ENCODE results near the gene KCNJ2.

Gene KCNJ2

GRCh38 chr17:70190959-70191805, 21.9 kb downstream of the KCNJ2 start:
- no peak for TF ChIP-seq GABPA (IDR thresholded peaks at IDR 0.05; ENCODE audit: low read depth)
- TF ChIP-seq, protein P1, sequence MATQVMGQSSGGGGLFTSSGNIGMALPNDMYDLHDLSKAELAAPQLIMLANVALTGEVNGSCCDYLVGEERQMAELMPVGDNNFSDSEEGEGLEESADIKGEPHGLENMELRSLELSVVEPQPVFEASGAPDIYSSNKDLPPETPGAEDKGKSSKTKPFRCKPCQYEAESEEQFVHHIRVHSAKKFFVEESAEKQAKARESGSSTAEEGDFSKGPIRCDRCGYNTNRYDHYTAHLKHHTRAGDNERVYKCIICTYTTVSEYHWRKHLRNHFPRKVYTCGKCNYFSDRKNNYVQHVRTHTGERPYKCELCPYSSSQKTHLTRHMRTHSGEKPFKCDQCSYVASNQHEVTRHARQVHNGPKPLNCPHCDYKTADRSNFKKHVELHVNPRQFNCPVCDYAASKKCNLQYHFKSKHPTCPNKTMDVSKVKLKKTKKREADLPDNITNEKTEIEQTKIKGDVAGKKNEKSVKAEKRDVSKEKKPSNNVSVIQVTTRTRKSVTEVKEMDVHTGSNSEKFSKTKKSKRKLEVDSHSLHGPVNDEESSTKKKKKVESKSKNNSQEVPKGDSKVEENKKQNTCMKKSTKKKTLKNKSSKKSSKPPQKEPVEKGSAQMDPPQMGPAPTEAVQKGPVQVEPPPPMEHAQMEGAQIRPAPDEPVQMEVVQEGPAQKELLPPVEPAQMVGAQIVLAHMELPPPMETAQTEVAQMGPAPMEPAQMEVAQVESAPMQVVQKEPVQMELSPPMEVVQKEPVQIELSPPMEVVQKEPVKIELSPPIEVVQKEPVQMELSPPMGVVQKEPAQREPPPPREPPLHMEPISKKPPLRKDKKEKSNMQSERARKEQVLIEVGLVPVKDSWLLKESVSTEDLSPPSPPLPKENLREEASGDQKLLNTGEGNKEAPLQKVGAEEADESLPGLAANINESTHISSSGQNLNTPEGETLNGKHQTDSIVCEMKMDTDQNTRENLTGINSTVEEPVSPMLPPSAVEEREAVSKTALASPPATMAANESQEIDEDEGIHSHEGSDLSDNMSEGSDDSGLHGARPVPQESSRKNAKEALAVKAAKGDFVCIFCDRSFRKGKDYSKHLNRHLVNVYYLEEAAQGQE (IDR thresholded peaks at IDR 0.05; ENCODE audit: insufficient replicate concordance, low read depth), result no peak
- TF ChIP-seq SPI1 (IDR thresholded peaks at IDR 0.05; ENCODE audit: borderline replicate concordance, low read depth), result no peak
- no peak for TF ChIP-seq POLR2AphosphoS5 (IDR thresholded peaks at IDR 0.05; ENCODE audit: low read depth)
- TF ChIP-seq CTCF (IDR thresholded peaks at IDR 0.05; ENCODE audit: insufficient read depth, low read length), result no peak
- DNase-seq (ENCODE audit: low read depth in 1 of 2, low spot score in 1 of 2), result no peak
- no peaks in the 10 kb centered on the region for H3K27me3 ChIP-seq (ENCODE audit: insufficient read depth, poor library complexity, severe bottlenecking)

DNA sequence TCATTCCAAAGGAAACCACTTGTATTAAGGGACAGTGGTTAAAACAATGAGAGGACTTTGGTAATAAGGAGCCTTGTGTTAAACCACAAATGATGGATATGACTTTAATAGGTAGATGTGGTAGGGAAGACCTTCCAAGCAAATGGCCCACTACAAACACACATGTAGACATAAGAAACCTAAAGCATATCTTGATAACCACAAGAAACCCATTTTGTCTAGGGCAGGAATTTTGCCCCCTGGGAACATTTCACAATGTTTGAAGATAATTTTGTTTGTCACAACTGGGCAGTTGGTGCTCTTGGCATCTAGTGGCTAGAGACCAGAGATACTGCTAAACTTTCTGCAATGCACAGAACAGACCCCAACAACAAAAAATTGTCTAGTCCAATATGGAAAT, 25.8 kb downstream of the KCNJ2 start:
- Histone ChIP-seq H3K4me3 (replicated peaks; ENCODE audit: insufficient read depth, low read length) (no peak overlapping the region), H3K27me3 (ENCODE audit: insufficient read depth, poor library complexity, severe bottlenecking) (no peaks in the 10 kb centered on the region), H3K27ac (replicated peaks) (no peak overlapping the region)
- DNase-seq (ENCODE audit: low read depth in 1 of 2, low spot score in 1 of 2), result no peak
- TF ChIP-seq CTCF (IDR thresholded peaks at IDR 0.05; ENCODE audit: insufficient read depth, low read length) (no peak), SPI1 (IDR thresholded peaks at IDR 0.05; ENCODE audit: borderline replicate concordance, low read depth) (no peak), GABPA (IDR thresholded peaks at IDR 0.05; ENCODE audit: low read depth) (no peak), POLR2AphosphoS5 (IDR thresholded peaks at IDR 0.05; ENCODE audit: low read depth) (no peak)
- TF ChIP-seq, protein P1 (IDR thresholded peaks at IDR 0.05; ENCODE audit: insufficient replicate concordance, low read depth), result no peak

More at GRCh38 chr17:70190959-70191805, 21.9 kb downstream of the KCNJ2 start:
- Histone ChIP-seq H3K4me3 (replicated peaks; ENCODE audit: insufficient read depth, low read length) (no peak overlapping the region), H3K27ac (replicated peaks) (no peak overlapping the region)

DNA sequence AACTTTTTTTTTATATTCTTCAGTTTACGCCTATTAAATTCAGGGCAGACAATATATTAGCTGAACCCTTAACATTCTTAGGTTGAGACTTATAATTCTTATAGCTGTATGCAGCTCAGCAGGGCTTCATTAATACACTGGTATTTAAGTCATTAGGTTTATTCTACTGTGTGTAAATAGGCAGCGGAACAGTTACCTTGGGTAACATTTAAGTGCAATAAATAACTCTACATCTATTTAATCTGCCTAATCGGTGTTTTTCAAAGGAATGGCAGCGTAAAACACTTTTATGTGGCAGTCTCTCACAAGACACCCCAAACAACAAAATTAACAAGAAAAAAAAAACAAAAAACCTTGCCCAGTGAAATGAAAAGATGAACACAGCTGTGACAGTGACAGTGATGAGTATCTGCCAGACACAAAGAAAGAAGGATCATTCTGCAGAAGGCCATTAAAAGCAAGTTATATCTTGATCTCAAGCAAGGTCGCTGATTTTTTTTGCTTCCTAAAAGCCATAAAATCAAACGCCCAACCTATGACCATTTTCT, 32.6 kb downstream of the KCNJ2 start:
- no peak overlapping the region for H3K4me3 ChIP-seq (replicated peaks; ENCODE audit: insufficient read depth, low read length)
- H3K27me3 ChIP-seq (ENCODE audit: insufficient read depth, poor library complexity, severe bottlenecking), result no peaks in the 10 kb centered on the region
- no peak overlapping the region for H3K27ac ChIP-seq (replicated peaks)
- TF ChIP-seq CTCF (IDR thresholded peaks at IDR 0.05; ENCODE audit: insufficient read depth, low read length), result no peak
- TF ChIP-seq, protein P1 (IDR thresholded peaks at IDR 0.05; ENCODE audit: insufficient replicate concordance, low read depth), result no peak
- TF ChIP-seq POLR2AphosphoS5 (IDR thresholded peaks at IDR 0.05; ENCODE audit: low read depth), result no peak
- TF ChIP-seq SPI1 (IDR thresholded peaks at IDR 0.05; ENCODE audit: borderline replicate concordance, low read depth), result no peak
- TF ChIP-seq GABPA (IDR thresholded peaks at IDR 0.05; ENCODE audit: low read depth), result no peak
- no peak for DNase-seq (ENCODE audit: low read depth in 1 of 2, low spot score in 1 of 2)
